Raji (cell line): Measurements from ENCODE around the gene MBP.

Experiments used
- POLR2A ChIP-seq: IDR thresholded peaks from 2 replicates; pipeline ENCODE4 v1.6.1; 2011; ENCODE audit warnings: low read depth, low read length, control low read depth; ENCODE audit not compliant: insufficient read depth

Gene MBP

GRCh38 chr18:77114415-77115191 lies 18.0 kb downstream of the MBP start:
- TF ChIP-seq POLR2A = no peak

GRCh38 chr18:77114152-77114414 lies 18.5 kb downstream of the MBP start:
- no peak for TF ChIP-seq POLR2A

DNA sequence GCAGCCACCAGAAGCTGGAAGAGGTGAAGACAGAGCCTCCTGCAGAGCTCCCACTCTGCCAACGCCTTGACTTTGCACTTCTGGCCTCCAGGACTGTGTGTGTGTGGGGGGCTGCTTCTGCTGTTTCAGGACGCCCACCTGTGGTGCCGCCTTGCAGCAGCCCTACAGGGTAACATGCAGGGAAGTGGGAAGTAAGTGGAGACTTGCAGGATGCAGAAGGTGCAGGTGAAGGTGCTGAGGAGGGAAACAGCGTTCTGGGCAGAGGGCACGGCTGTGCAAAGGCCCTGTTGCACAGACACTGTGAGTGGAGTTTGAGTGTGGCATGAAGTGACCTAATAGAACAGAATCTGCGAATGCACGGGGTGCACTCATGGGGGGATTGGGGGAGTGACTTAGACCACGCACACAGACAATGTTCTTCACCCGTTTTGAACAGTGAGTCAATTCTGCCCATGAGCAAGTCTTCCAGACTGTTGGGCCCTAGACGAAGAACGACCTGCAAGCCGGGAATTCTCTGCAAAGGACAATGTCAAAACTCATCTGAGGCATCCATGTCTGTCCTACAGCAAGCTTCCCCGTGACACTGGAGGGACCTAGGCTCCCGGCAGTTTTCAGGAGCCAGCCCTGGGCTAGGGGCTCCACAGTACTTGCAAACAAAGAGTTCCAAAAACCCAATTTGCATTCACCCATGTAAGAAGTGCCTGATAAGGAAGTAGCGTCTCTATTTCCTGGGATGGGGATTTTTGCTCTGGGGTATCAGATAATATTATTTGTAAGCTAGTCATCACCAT lies 19.0 kb downstream of the MBP start:
- TF ChIP-seq POLR2A = no peak

DNA sequence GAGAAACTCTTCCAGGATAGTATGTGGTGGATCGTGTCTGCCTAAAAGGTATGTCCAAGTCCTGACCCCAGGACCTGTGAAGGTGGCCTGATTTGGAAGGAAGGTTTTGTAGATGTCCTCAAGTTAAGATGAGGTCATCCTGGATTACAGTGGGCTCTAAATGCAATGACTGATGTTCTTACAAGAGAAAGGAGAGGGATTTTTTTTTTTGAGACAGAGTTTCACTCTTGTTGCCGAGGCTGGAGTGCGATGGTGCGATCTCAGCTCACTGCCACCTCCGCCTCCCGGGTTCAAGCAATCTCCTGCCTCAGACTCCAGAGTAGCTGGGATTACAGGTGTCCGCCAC lies 19.9 kb downstream of the MBP start:
- TF ChIP-seq POLR2A = no peak

DNA sequence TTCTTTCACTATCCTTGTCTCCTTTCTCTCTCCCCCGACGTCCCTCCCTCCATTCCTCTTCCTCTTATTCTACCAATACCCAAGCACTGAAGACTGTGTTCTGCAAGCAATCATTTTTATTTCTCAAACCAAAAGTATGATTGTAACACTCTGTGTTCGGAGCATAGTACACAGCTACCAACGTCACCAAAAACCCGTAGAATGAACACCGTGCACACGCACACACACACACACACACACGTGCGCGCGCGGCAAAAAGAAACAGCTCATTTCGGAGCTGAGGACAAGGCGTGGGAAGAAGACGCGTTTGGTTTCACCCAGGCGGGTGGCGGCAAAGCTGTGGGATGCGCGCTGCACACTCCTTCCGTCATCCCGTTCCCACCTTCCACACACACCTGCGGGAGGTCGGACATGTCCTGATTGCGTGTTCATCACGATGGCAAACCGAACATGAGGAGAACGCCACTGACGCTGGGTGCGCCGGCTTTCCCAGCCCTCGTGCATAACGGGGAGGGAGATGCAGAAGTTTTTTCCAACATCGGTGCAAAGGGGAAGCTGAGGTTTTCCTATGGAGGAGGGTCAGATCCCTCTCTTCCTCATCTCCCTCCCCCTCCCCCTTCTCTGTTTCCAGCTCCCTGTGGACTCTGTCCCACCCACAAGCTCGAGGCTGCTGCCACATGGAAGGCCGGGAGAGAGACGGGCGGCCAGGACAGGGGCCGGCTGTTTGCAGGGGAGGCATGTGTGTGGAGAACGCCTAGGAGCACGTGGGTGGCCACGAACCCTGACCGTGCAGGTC lies 20.4 kb downstream of the MBP start:
- TF ChIP-seq POLR2A = no peak

- no peak for TF ChIP-seq POLR2A
These were observed 21.1 kb downstream of the MBP start for GRCh38 chr18:77111449-77111848.

- no peak for TF ChIP-seq POLR2A
These were observed 21.6 kb downstream of the MBP start for GRCh38 chr18:77110936-77111335.

DNA sequence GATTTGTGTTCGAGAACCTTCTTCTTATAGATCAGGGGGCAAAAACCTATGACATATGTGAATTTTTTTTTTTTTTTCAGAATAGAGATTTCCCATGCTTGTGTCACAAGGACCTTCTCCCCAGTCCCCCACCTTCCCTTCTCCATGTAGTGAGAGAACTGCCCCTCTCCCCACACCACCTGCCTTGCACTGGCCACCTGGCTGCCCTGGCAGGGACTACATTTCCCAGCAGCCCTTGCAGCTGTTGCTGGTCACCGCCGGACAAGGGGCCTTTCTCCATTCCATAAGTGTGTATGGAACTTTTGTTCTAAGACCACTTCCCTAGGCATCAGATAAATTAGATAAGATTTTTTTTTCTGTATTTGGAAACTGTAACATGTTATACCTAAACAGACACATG lies 22.2 kb downstream of the MBP start:
- TF ChIP-seq POLR2A = no peak

GRCh38 chr18:77109648-77110019 lies 22.9 kb downstream of the MBP start:
- no peak for TF ChIP-seq POLR2A

- no peak for TF ChIP-seq POLR2A
These were observed 23.5 kb downstream of the MBP start for GRCh38 chr18:77108821-77109647.

GRCh38 chr18:77108001-77108692 lies 24.4 kb downstream of the MBP start:
- no peak for TF ChIP-seq POLR2A

- TF ChIP-seq POLR2A = no peak
These were observed 25.3 kb downstream of the MBP start for GRCh38 chr18:77107292-77107691.

GRCh38 chr18:77106331-77106730 lies 26.3 kb downstream of the MBP start:
- TF ChIP-seq POLR2A = no peak

DNA sequence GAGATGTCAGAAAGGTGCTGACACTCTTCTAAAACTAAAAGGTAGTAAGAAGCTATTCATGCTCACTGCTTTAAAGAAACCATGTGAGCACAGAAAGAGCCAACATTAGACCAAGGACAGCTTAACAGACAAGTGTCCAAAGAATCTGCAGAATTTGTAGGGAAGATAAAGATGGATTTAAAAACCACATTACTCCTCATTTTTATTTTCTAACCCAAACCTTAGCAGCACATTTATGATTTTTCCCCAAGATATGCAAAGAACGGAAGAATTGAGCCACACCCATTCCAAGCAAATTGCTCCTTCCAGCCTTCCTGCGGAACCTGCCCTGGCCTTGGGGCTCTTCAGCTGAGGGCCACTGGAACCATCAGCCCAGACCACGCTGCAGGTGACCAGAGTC lies 26.9 kb downstream of the MBP start:
- TF ChIP-seq POLR2A = no peak

DNA sequence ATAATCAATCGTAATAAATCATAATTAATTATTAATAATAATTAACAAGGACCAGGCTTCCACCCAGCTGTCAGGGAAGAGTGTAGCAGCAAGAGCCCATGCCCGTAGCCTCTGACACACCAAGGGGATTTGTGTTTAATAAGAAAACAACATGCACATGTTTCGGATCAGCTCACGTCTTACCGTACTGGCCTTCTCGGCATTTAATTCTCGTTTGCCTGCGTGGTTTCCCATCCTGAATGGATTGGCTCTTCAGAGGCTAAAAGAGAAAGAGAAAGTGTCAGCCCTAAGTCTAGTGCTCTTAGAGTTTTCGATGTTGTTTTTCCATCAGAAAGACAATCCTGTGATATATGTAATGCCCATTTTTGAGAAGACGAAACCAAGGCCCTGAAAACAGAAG lies 27.6 kb downstream of the MBP start:
- no peak for TF ChIP-seq POLR2A

GRCh38 chr18:77103991-77104531 lies 28.5 kb downstream of the MBP start:
- no peak for TF ChIP-seq POLR2A
